HS-27A (cell line): ENCODE data around the gene MRPL39.
"Not testable (repeated sequence)": the region's sequence is repeated elsewhere in the genome, so short reads cannot be mapped to it uniquely, and the experiment has no call there.

Source experiments
- DNase-seq: peaks from one replicate; pipeline ENCODE4 v3.0.0-alpha.2; 2012; ENCODE audit warnings: low read depth, missing footprints

Gene MRPL39

DNA sequence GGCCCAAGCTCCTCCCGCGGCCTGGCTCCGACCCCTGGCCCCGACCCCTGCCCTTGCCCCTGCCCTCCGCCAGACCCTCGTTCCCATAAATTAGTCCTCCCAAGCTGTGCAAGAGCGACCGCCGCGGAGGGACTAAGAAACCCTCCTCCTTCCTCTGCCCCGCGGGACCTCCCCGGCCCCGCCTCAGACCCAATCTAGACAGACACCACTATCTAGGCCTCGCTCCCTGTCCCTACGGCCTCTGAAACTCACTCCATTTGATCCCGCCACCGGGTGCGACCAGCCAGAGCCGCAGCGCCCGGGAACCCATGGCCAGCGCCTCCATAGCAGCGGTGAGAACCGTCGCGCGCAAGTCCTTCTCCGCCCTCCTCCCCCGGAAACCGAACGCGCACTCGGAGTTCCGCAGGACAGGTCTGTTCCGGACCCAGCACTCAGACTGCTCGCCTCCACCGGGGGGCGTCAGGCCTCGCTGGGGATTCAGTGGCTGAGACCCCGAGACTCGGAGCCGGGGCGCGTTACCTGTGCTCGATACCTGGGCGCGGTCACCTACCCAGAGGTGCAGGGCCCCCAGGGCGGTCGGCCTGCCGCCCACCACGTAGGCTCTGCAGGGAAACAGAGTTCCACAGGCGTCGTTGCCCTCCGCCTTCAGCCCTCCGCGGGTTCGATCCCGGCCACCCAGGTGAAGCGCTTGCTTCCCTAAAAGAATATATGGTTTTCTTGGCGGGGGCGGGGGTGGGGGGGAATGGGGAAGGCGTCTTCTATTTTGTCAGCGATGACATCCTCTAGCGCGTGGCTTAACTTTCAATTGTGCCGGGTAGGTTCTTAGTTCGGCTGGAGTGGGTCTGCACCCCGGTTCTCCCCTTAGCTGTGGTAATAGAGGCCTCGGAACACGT lies at the start of gene MRPL39:
Gene MRPL39, minus strand, starts transcription at position 331 of the 893 bp plus-strand sequence. Its CDS starts 6 bp downstream, at position 325.
- peak; percentile 70 for DNase-seq

GRCh38 chr21:25656412-25656811 lies 49.1 kb upstream of the MRPL39 start:
- DNase-seq: no peak

DNA sequence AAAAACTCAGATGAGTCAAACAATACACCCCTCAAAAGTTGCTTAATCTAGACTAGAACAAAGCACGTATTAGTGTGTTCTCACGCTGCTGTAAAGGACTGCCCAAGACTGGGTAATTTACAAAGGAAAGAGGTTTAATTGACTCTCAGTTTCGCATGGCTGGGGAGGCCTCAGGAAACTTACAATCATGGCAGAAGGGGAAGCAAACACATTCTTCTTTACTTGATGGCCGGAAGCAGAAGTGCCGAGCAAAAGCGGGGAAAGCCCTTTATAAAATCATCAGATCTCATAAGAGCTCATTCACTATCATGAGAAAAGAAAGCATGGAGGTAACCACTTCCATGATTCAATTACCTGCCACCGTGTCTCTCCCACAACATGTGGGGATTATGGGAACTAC lies 41.9 kb upstream of the MRPL39 start:
- no peak for DNase-seq

DNA sequence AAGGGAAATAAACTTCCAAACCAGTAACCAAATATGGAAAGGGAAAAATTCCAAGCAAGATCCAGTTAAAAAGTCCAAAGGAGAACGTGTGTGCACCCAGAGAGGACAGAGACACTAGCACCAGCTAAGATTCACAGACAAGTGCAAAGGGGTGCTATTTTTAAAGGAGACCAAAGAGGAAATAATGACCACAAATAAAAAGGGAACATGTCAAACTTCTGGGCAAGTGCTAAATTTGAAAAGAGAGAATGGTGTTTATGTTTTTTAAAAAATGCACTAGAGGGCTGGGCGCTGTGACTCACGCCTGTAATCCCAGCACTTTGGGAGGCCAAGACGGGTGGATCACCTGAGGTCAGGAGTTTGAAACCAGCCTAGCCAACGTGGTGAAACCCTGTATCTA lies 40.4 kb upstream of the MRPL39 start:
- DNase-seq: no peak

DNA sequence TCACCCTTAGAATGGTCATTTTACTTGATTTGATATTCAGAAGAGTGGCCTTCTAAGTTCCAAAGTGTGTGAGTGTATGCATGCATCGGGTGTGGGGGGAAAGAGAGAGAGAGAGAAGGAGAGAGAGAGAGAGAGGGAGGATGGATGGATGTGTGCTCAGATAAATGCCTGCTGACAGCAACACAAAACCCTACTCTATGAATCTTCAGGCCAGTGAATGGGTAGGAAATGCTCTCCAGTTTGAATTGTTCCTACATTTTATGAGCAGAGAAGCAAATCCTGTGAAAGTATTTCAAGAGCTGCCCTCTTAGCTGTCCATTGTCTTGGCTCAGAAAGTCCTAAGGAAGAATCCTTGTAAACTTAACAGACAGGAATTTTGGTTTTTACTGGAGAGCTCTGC lies 39.2 kb upstream of the MRPL39 start:
- DNase-seq: no peak

DNA sequence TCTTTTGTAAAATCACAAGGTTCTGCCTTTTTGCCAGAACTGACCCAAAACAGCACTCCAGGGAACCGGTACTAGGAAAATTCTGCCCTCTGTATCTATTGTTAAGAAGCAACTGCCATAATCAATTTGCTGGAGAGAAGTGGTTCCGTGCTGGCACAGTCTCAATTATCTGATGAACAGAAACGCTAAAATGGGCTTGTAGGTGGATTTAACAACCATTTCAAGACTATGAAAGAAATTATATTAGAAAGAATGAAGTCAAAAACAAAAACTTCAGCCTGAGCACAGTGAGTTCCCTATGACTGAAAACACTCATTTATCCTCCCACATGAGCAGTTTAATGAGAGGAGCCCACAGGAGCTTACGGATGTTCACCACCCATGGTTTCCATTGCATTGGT lies 36.2 kb upstream of the MRPL39 start:
- DNase-seq: no peak

DNA sequence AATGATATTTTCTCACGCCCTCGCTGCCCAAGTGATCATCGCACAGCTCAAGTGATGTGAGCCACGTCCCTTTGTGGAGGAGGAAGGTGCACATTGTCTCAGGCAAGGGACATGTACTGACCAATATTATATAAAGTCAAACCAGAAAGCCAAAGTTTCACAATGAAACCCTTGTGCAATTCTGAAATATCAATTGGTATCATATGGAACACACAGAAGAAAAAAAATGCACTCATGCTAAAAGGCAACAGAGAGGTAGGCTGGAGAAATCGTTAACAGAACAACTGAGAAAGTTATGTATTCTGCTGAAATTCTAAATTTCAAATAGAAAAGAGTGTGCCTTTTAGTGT lies 33.6 kb upstream of the MRPL39 start:
- no peak for DNase-seq

GRCh38 chr21:25640202-25640942 lies 33.1 kb upstream of the MRPL39 start:
- DNase-seq: no peak

- peak; percentile 20 for DNase-seq
Measured at GRCh38 chr21:25639551-25640201, 32.4 kb upstream of the MRPL39 start.

DNA sequence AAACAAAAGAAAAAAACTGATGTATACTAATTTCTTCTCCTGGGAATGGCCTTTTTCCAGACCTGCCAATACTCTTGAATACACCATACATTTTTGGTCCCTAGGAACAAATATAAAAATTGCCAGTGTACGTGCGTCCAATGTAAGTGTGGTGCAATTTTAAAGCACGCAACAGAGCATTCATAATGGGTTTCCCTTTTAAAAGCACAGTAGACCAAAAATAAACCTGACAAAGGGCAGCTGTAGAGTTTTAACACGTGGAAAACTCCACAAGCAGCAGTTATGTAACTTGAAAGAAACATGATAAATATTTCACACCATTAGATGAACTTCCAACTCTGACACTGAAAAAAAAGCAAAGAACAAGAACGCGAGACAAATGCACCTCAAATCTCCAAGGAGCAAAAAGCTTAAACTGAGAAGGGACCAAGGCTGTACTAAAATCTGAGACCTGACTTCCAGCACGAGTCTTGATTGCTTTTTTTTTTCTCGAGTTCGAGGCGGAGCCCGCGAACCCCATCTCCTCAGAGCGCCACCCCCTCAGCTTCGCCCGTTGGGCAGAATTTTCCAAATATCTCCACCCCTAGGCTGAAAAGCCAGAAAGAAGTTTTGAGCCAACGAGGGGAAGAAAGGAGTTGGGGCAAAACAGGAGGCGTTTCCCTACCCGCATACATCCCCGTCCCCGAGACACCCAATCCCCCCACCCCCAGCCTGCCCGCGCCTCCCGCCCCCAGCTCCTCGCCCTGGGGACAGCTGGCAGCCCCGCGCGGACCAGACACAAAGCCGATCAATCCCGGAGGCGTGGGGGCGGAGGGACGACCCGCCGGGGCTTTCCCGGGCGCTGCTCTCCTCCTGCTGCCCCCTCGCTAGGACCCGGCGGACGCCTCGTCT lies 31.6 kb upstream of the MRPL39 start, which contains the start of gene JAM2:
Gene JAM2, plus strand, starts transcription at position 599 of the 891 bp plus-strand sequence. CDS start 564 bp downstream, outside the sequence.
- DNase-seq: peak; percentile 60

DNA sequence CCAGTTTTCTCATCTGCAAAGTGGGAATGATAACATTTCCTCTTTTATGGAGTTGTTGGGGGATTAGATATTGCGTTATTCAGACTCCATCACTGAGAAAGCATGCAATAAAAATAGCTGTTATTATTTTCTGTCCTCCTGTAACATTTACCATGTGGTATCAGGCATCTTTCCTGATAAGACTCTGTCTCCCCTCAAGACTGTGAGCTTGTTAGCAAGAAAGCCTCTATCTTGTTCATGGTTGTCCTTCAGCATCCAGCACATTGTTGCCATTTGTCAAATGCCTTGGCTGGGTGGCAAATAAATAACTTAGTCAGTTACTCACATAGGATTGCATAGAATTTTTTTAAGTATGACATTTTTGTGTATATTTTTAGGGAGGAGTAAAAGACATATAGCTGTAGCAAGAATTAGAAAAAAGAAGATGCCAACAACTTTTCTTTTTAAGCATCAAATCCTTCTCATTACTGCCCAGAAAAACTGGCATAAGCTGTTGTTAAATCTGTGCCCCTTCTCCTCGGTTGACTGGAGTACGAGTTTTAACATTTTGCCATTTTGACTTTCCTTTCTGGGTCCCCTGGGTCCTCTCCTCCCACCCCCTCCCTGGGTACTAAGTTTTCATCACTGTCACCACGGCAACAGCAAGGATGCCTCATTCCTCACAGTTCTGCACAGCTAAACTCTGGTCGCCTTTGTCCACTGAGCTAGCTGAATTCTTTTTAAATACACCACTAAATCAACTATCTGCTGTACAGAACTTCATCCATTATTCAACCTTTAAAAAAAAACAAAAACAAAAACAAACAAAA lies 30.8 kb upstream of the MRPL39 start:
- DNase-seq: peak; percentile 20

GRCh38 chr21:25636727-25637126 lies 29.4 kb upstream of the MRPL39 start:
- peak; percentile 31 for DNase-seq

DNA sequence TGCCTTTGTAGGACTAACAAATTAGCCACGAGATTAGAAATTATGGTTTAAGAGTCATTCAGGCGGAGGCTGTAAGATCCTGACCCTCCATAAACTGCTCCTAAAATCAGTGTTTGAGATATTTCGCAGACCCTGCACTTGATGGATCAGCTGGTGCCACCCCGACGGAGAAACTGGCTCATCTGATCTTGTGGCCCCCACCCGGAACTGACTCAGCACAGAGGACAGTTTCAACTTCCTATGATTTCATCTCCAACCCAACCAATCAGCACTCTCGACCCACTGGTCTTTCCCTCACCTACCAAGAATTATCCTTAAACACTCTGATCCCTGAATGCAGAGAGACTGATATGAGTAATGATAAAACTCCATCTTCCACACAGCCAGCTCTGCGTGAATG lies 28.0 kb upstream of the MRPL39 start:
- no peak for DNase-seq

DNA sequence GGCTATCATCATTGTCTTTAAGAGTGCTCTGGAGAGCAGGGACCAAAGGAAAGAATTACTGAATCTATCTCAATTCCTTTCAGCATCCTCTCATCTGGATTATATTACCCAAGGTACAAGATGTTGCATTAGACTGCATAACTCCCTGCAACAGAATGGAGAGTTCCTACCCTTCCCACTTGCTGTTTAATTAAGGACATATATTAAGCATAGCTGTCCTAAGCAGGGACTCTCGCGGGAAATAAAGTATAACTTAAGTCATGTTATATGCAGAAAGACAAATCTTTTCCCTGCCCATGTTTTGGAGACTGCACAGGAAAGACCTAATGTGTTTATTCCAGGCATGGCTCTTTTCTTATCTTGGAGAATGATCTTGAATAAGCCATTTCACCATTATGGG lies 25.0 kb upstream of the MRPL39 start:
- DNase-seq: no peak

GRCh38 chr21:25626757-25627156 lies 19.5 kb upstream of the MRPL39 start:
- DNase-seq: no peak

DNA sequence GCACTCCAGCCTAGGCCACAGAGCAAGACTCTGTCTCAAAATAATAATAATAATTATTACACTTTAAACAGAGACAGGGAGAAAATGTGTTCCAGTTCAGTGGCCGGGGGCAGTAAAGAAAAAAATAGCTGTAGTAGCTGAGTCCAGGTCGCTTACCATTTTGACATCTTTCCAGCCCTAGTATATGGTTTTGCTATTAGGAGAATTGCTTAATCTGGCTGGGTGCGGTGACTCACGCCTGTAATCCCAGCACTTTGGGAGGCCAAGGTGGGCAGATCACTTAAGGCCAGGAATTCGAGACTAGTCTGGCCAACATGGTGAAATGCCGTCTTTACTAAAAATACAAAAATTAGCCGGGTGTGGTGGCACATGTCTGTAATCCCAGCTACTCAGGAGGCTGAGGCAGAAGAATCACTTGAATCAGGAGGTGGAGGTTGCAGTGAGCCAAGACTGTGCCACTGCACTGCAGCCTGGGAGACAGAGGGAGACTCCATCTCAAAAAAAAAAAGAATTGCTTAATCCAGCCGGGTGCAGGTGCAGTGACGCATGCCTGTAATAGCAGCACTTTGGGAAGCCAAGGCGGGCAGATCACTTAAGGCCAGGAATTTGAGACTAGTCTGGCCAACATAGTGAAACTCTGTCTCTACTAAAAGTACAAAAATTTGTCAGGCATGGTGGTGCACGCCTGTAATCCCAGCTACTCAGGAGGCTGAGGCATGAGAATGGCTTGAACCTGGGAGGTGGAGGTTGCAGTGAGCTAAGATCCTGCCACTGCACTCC lies 18.7 kb upstream of the MRPL39 start:
- DNase-seq: not testable (repeated sequence)

DNA sequence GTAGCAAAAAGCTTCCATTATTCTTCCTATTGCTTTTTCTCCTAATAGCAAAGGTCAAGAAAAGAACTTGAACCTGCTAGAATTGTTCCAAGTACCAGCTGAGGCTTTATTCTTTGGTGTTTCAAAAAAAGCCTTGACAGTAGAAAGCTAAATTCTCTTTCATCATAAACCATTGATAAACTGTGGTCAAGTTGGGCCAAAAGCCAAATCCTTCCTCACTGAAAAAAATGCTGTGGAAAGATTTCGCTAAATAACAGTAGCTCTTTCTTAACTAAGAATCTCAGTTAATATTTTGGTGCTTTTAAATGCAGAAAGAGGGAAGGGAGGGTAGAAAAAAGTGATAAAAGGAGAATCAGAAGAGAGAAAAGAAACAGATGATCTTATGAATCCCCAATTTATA lies 17.8 kb upstream of the MRPL39 start:
- no peak for DNase-seq

GRCh38 chr21:25624511-25624910 lies 17.2 kb upstream of the MRPL39 start:
- no peak for DNase-seq

DNA sequence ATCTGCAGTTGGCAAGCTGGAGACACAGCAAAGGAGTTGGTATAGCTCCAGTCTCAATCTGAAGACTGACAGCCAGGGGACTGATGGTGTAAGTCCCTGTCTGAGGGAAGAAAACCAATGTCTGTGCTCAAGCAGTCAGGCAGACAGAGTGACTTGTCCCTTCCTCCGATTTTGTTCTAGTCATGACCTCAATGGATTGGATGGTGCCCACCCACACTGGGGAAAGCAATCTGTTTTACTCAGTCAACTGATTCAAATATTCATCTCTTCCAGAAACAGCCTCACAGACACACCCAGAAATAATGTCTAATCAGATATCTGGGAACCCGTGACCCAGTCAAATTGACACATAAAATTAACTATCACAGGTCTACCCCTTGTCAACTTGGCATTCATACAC lies 11.9 kb upstream of the MRPL39 start:
- no peak for DNase-seq

DNA sequence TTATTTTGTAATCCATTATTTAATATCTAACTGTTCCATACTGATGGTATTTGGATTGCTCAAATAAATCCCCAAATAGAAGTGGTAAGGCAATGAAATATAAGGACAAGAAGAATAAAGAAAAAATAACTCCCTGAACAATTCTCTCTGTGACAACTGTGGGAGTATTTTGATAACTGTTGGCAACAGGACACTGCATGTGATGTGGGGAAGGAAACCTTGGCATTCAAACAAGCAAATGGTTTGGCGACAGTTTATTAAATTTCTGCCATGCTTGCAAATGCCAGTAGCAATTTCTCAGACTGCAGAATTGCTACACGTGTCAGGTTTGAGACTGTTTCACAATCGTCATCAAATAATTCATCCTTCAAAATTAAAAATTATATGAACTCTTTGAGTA lies 8.6 kb upstream of the MRPL39 start:
- no peak for DNase-seq
